Measurements from ENCODE around the gene MAGEE1. TPM values are rescaled to one million over a fixed set of nuclear protein-coding genes. Genes with fewer than 3 reads are reported as not detected.

MAGEE1 gene
- polyA plus RNA-seq, 1 of the 3 experiments (the other 2 are of a cell fraction): 1.8 TPM

GRCh38 chrX:76453737-76454406 lies 26.4 kb downstream of the MAGEE1 start (continued):
- TF ChIP-seq PBX3 (IDR thresholded peaks at IDR 0.05): no peak
- TF ChIP-seq EP300 (IDR thresholded peaks at IDR 0.05; ENCODE audit: borderline replicate concordance in 1 of 2, low read depth in 1 of 2, low read length in 1 of 2): no peak
- TF ChIP-seq TCF12 (IDR thresholded peaks at IDR 0.05): no peak
- TF ChIP-seq MEF2A (IDR thresholded peaks at IDR 0.05; ENCODE audit: borderline replicate concordance, low read depth): no peak
- no peak for TF ChIP-seq RXRA (IDR thresholded peaks at IDR 0.05; ENCODE audit: borderline replicate concordance, low read depth)
- no peak for TF ChIP-seq TAF1 (IDR thresholded peaks at IDR 0.05; ENCODE audit: borderline replicate concordance, low read depth, low read length)
- TF ChIP-seq, protein P1, sequence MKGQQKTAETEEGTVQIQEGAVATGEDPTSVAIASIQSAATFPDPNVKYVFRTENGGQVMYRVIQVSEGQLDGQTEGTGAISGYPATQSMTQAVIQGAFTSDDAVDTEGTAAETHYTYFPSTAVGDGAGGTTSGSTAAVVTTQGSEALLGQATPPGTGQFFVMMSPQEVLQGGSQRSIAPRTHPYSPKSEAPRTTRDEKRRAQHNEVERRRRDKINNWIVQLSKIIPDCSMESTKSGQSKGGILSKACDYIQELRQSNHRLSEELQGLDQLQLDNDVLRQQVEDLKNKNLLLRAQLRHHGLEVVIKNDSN (IDR thresholded peaks at IDR 0.05; ENCODE audit: borderline replicate concordance, low read depth): no peak
- no peak for TF ChIP-seq TEAD4 (IDR thresholded peaks at IDR 0.05; ENCODE audit: borderline replicate concordance, insufficient read depth)
- TF ChIP-seq CHD2 (IDR thresholded peaks at IDR 0.05; ENCODE audit: low read length, partially characterized antibody): no peak
- no peak for TF ChIP-seq SMC3 (IDR thresholded peaks at IDR 0.05; ENCODE audit: low read depth, low read length)
- TF ChIP-seq RFX5 (IDR thresholded peaks at IDR 0.05; ENCODE audit: low read length): no peak

- Histone ChIP-seq H3K36me3 (replicated peaks in 1 of 2; ENCODE audit: control insufficient read depth in 1 of 2, insufficient read depth in 2 of 2, low read length in 1 of 2) (no peaks in the 10 kb centered on the region), H4K20me1 (ENCODE audit: insufficient read depth) (no peaks in the 10 kb centered on the region; the same call in 1 of the 2 replicates), H2AFZ (ENCODE audit: low read depth) (no peak overlapping the region), H3K4me2 (no peak overlapping the region), H3K27me3 (ENCODE audit: insufficient read depth) (no peaks in the 10 kb centered on the region), H3K27ac (ENCODE audit: low read depth in 2 of 2, low read length in 1 of 2) (no peak overlapping the region), H3K9ac (no peak overlapping the region), H3K9me2 (no peaks in the 10 kb centered on the region), H3K4me3 (ENCODE audit: low read depth in 2 of 2, low read length in 1 of 2) (no peak overlapping the region), H3K4me1 (ENCODE audit: control insufficient read depth in 1 of 2, insufficient read depth in 2 of 2, low read depth in 1 of 2, low read length in 1 of 2) (no peaks in the 10 kb centered on the region), H3K9me3 (no peaks in the 10 kb centered on the region), H3K79me2 (ENCODE audit: insufficient read depth) (no peaks in the 10 kb centered on the region), H3F3A (replicated peaks; ENCODE audit: insufficient read depth) (no peaks in the 10 kb centered on the region)
- WGBS (ENCODE audit: low lambda C conversion rate): 3% methylated on average over 3 of the region's 3 CpGs
- CTCF ChIA-PET: interaction anchor here (0.5 to 2.5 kb wide), 21 partner anchors 9 to 1851 kb away, joined by 3 to 34 read pairs (median 4); partner anchors contain the start of gene MAGEE1
- POLR2A ChIA-PET: interaction anchor here (1.3 kb wide), 1 partner anchor 175 kb away, joined by 3 read pairs; no protein-coding TSS in a partner anchor
- DNase-seq: peak; percentile 6
- peak; percentile 73 for TF ChIP-seq RAD21 (IDR thresholded peaks at IDR 0.05; ENCODE audit: low read length)
- no peak for TF ChIP-seq RCOR1 (IDR thresholded peaks at IDR 0.05; ENCODE audit: low read length)
- TF ChIP-seq, protein P2, sequence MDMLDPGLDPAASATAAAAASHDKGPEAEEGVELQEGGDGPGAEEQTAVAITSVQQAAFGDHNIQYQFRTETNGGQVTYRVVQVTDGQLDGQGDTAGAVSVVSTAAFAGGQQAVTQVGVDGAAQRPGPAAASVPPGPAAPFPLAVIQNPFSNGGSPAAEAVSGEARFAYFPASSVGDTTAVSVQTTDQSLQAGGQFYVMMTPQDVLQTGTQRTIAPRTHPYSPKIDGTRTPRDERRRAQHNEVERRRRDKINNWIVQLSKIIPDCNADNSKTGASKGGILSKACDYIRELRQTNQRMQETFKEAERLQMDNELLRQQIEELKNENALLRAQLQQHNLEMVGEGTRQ (IDR thresholded peaks at IDR 0.05; ENCODE audit: borderline replicate concordance, low read depth, low read length): no peak
- TF ChIP-seq RXRA (IDR thresholded peaks at IDR 0.05; ENCODE audit: borderline replicate concordance, low read depth): no peak
- no peak for TF ChIP-seq PBX3 (IDR thresholded peaks at IDR 0.05)
- TF ChIP-seq POLR2AphosphoS5 (IDR thresholded peaks at IDR 0.05; ENCODE audit: low read depth, low read length): no peak
- TF ChIP-seq SMC3 (IDR thresholded peaks at IDR 0.05; ENCODE audit: low read depth, low read length): peak; percentile 60
- no peak for TF ChIP-seq FOXM1 (IDR thresholded peaks at IDR 0.05; ENCODE audit: low read depth)
- TF ChIP-seq GATA2 (CRISPR knock-in tag; IDR thresholded peaks at IDR 0.05): no peak
- no peak for TF ChIP-seq ELF1 (IDR thresholded peaks at IDR 0.05)
- no peak for TF ChIP-seq CHD2 (IDR thresholded peaks at IDR 0.05; ENCODE audit: low read length, partially characterized antibody)
- no peak for TF ChIP-seq NRF1 (IDR thresholded peaks at IDR 0.05; ENCODE audit: low read depth, low read length)
- no peak for TF ChIP-seq EZH2phosphoT487 (IDR thresholded peaks at IDR 0.05; ENCODE audit: borderline replicate concordance, low read depth)
- TF ChIP-seq ZBTB33 (IDR thresholded peaks at IDR 0.05; ENCODE audit: borderline replicate concordance, low read depth): no peak
- TF ChIP-seq, protein P1 (IDR thresholded peaks at IDR 0.05; ENCODE audit: borderline replicate concordance, low read depth): no peak
- TF ChIP-seq JUND (IDR thresholded peaks at IDR 0.05): no peak
- TF ChIP-seq, protein P3, sequence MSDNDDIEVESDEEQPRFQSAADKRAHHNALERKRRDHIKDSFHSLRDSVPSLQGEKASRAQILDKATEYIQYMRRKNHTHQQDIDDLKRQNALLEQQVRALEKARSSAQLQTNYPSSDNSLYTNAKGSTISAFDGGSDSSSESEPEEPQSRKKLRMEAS (IDR thresholded peaks at IDR 0.05; ENCODE audit: low read depth): no peak
- no peak for TF ChIP-seq SIN3A (IDR thresholded peaks at IDR 0.05; ENCODE audit: borderline replicate concordance, low read depth, low read length)
- no peak for TF ChIP-seq TEAD4 (IDR thresholded peaks at IDR 0.05; ENCODE audit: borderline replicate concordance, insufficient read depth)
Measured at GRCh38 chrX:76454456-76454927, 27.0 kb downstream of the MAGEE1 start.
